Coronary artery (tissue), 2 donors: ENCODE data around the gene P2RY11.

Experiments
- DNase-seq: peaks from one replicate; pipeline ENCODE4 v3.0.0-alpha.2; 2017; ENCODE audit warnings: low spot score
- H3K27ac ChIP-seq, 2 donors: fragments of 200-600 bp; sonication (generic); one replicate each; pipeline ENCODE4 v1.5.1; 2016 to 2019
- H3K4me3 ChIP-seq: fragments of 200-600 bp; sonication (generic); 2 replicates; pipeline ENCODE4 v1.5.1; 2016; ENCODE audit warnings: mild to moderate bottlenecking, moderate library complexity
- CTCF ChIP-seq: fragments of 200-600 bp; sonication (generic); IDR thresholded peaks from one replicate; pipeline ENCODE4 v1.5.1; 2019; ENCODE audit warnings: antibody characterized with exemption

Gene P2RY11

GRCh38 chr19:10146142-10146541 is 34.6 kb downstream of the P2RY11 start:
- no peak overlapping the region for H3K4me3 ChIP-seq
- no peak for TF ChIP-seq CTCF
- H3K27ac ChIP-seq, result no peak overlapping the region
- no peak for DNase-seq

- no peak overlapping the region for H3K27ac ChIP-seq
- no peak for DNase-seq
- no peak overlapping the region for H3K4me3 ChIP-seq
- no peak for TF ChIP-seq CTCF
Measured at GRCh38 chr19:10149427-10149826, 37.9 kb downstream of the P2RY11 start.

- TF ChIP-seq CTCF, result no peak
- Histone ChIP-seq H3K27ac (no peak overlapping the region), H3K4me3 (no peak overlapping the region)
- no peak for DNase-seq
Measured at GRCh38 chr19:10151521-10151920, 40.0 kb downstream of the P2RY11 start.

GRCh38 chr19:10152100-10152499 is 40.6 kb downstream of the P2RY11 start:
- DNase-seq, result no peak
- Histone ChIP-seq H3K27ac (no peak overlapping the region), H3K4me3 (no peak overlapping the region)
- TF ChIP-seq CTCF, result no peak

GRCh38 chr19:10155839-10156238 is 44.3 kb downstream of the P2RY11 start:
- Histone ChIP-seq H3K4me3 (no peak overlapping the region), H3K27ac (no peak overlapping the region)
- TF ChIP-seq CTCF, result no peak
- no peak for DNase-seq

- DNase-seq, result no peak
- no peak for TF ChIP-seq CTCF
- no peak overlapping the region for H3K4me3 ChIP-seq
- H3K27ac ChIP-seq, result no peak overlapping the region
Measured at GRCh38 chr19:10158071-10158470, 46.6 kb downstream of the P2RY11 start.

- H3K27ac ChIP-seq, result no peak overlapping the region
- DNase-seq, result no peak
- H3K4me3 ChIP-seq, result no peak overlapping the region
- no peak for TF ChIP-seq CTCF
Measured at GRCh38 chr19:10158485-10158884, 47.0 kb downstream of the P2RY11 start.
